ENCODE data around the gene CTDSPL. TPM values are rescaled to one million over a fixed set of nuclear protein-coding genes. Genes with fewer than 3 reads are reported as not detected.

CTDSPL gene
- total and polyA plus RNA-seq, 2 of the 13 experiments (the other 11 are each of a cell fraction or from before 2014, with no cell fraction given): 26.1 to 142 TPM

DNA sequence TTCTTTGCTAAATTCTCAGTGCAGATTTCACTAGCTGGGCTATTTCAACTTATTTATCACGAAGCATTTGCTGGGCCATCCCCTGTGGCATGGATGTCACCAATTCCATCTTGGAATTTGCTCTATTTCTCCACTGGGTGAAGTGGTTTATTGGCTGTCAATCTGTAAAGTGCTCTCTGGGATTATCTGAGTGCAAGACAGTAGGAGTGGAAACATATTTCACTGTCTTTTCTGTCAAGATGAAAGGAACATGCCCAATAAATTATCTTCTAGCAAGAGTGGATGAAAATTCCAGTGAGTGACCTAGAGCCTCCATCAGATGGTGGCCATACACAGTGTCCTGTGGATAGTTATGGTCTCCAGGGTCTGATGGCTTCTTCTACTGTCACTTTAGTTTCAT is 25.1 kb upstream of the CTDSPL start (continued):
- no peak for TF ChIP-seq MZF1 (CRISPR knock-in tag; IDR thresholded peaks at IDR 0.05; ENCODE audit: borderline replicate concordance)
- TF ChIP-seq, protein P1, sequence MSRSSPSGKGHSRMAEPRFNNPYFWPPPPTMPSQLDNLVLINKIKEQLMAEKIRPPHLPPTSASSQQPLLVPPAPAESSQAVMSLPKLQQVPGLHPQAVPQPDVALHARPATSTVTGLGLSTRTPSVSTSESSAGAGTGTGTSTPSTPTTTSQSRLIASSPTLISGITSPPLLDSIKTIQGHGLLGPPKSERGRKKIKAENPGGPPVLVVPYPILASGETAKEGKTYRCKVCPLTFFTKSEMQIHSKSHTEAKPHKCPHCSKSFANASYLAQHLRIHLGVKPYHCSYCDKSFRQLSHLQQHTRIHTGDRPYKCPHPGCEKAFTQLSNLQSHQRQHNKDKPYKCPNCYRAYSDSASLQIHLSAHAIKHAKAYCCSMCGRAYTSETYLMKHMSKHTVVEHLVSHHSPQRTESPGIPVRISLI (CRISPR knock-in tag; IDR thresholded peaks at IDR 0.05; ENCODE audit: borderline replicate concordance): no peak

DNA sequence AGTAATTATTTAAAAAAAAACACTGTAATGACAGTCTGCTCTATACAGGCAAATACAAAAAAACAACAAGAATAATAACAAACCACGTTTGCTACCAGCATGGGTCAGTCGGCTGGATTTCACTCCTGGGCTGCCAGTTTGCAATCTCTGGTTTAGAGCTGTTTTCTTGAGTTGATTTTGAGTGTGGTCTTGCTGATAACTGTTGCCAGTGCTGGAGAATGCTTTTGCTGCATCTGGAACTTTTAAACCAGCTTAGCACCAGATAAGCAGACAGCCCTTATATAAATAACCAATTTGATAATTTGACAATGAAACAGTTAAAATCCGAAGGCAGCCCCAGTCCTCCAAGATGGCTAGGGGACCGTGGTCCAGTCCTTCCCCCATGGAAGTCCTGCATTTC is 14.0 kb upstream of the CTDSPL start:
- ChIA-PET CTCF (ENCODE audit: low intra/inter-chr PET ratio, low total read pairs) (no interaction called here), POLR2A (no interaction called here)
- no peaks in the 10 kb centered on the region for H3K9me3 ChIP-seq (ENCODE audit: low read length)
- H3K4me1 ChIP-seq (ENCODE audit: insufficient read depth, low read length): no peaks in the 10 kb centered on the region
- no peak overlapping the region for H3K27ac ChIP-seq (ENCODE audit: extremely low read length, insufficient read depth, low read length)
- H4K20me1 ChIP-seq (ENCODE audit: insufficient read depth, low read length): no peaks in the 10 kb centered on the region
- in situ Hi-C loops (cut with HindIII; ENCODE audit: extremely low pct_ligation_motif_present, low pct_unique_long_range_greater_than_20kb) (no loop called here), intact Hi-C loops (cut with micrococcal nuclease; ENCODE audit: unreplicated experiment) (no loop called here)
- ATAC-seq (no peak), DNase-seq (ENCODE audit: low spot score) (no peak), FAIRE-seq (no peak)
- no peaks in the 10 kb centered on the region for H3K27me3 ChIP-seq (ENCODE audit: control insufficient read depth in 1 of 2, insufficient read depth in 2 of 2, low read length in 2 of 2)
- no peak overlapping the region for H3K4me2 ChIP-seq (ENCODE audit: low read depth, low read length)
- 78% methylated on average over 4 of the region's 4 CpGs for WGBS (ENCODE audit: low lambda C conversion rate)
- H3K9ac ChIP-seq (ENCODE audit: insufficient read depth, low read depth, low read length): no peak overlapping the region
- no peak overlapping the region for H2AFZ ChIP-seq (ENCODE audit: low read length)
- peaks cover 0 to 2% of the 10 kb centered on the region in 2 experiments; a peak in 2 of 5 replicates for H3K36me3 ChIP-seq (replicated peaks in 1 of 2; ENCODE audit: control insufficient read depth in 1 of 2, insufficient read depth in 2 of 2, low read length in 2 of 2)
- H3K79me2 ChIP-seq (ENCODE audit: insufficient read depth, low read length): no peaks in the 10 kb centered on the region
- H3K4me3 ChIP-seq (replicated peaks in 1 of 3; ENCODE audit: insufficient read depth in 1 of 3, low read depth in 2 of 3, low read length in 3 of 3): no peak overlapping the region
- TF ChIP-seq ZFYVE20 (CRISPR knock-in tag; IDR thresholded peaks at IDR 0.05; ENCODE audit: borderline replicate concordance, low read depth): no peak
- TF ChIP-seq ZSCAN22 (CRISPR knock-in tag; IDR thresholded peaks at IDR 0.05): no peak
- TF ChIP-seq ZNF781 (CRISPR knock-in tag; IDR thresholded peaks at IDR 0.05; ENCODE audit: borderline replicate concordance, not compliant biosample characterization): no peak
- no peak for TF ChIP-seq BORCS8-MEF2B (CRISPR knock-in tag; IDR thresholded peaks at IDR 0.05)
- no peak for TF ChIP-seq ZNF768 (CRISPR knock-in tag; IDR thresholded peaks at IDR 0.05)
- no peak for TF ChIP-seq FOXM1 (CRISPR knock-in tag; IDR thresholded peaks at IDR 0.05)
- TF ChIP-seq PHB2 (IDR thresholded peaks at IDR 0.05; ENCODE audit: partially characterized antibody): no peak
- TF ChIP-seq ZNF558 (CRISPR knock-in tag; IDR thresholded peaks at IDR 0.05; ENCODE audit: borderline replicate concordance): no peak
- no peak for TF ChIP-seq YEATS4 (CRISPR knock-in tag; IDR thresholded peaks at IDR 0.05; ENCODE audit: borderline replicate concordance)
- TF ChIP-seq, protein P2, sequence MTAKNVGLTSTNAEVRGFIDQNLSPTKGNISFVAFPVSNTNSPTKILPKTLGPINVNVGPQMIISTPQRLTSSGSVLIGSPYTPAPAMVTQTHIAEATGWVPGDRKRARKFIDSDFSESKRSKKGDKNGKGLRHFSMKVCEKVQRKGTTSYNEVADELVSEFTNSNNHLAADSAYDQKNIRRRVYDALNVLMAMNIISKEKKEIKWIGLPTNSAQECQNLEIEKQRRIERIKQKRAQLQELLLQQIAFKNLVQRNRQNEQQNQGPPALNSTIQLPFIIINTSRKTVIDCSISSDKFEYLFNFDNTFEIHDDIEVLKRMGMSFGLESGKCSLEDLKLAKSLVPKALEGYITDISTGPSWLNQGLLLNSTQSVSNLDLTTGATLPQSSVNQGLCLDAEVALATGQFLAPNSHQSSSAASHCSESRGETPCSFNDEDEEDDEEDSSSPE (CRISPR knock-in tag; IDR thresholded peaks at IDR 0.05): no peak
- no TSS peak for BruUV-seq (replicated peaks)

Measured in HepG2 (cell line).